Brain microvascular endothelial cell (primary cell): Measurements from ENCODE around the gene MYO1B.

Experiments used
- DNase-seq: peaks from one replicate; pipeline ENCODE4 v3.0.0-alpha.2; 2020
- H3K27ac ChIP-seq: fragments of 250-450 bp; sonication (Bioruptor Pico); 2 replicates; pipeline ENCODE4 v1.5.1; 2020; ENCODE audit warnings: mild to moderate bottlenecking, moderate library complexity
- H3K27me3 ChIP-seq: fragments of 250-450 bp; sonication (Bioruptor Pico); replicated peaks from 2 replicates; pipeline ENCODE4 v1.5.1; 2020; ENCODE audit warnings: mild to moderate bottlenecking
- H3K36me3 ChIP-seq: fragments of 250-450 bp; sonication (Bioruptor Pico); replicated peaks from 2 replicates; pipeline ENCODE4 v1.5.1; 2020; ENCODE audit warnings: mild to moderate bottlenecking
- H3K4me3 ChIP-seq: 2 replicates; pipeline ENCODE4 v1.5.1; 2011; ENCODE audit warnings: low read depth, mild to moderate bottlenecking, control low read depth, low read length, moderate library complexity
- CTCF ChIP-seq: IDR thresholded peaks from 2 replicates; pipeline ENCODE4 v1.5.1; 2011; ENCODE audit warnings: low read depth, mild to moderate bottlenecking, moderate library complexity, low read length, control low read depth, inconsistent platforms; ENCODE audit errors: missing control alignments
- in situ Hi-C: cut with HindIII; loops from 2 replicates; pipeline ENCODE4 v1.10.0; 2017; ENCODE audit warnings: low sequenced_read_pairs, low pct_ligation_motif_present

Gene MYO1B

GRCh38 chr2:191462370-191462769 lies 217.2 kb downstream of the MYO1B start:
- no peak for DNase-seq
- TF ChIP-seq CTCF = no peak
- no peaks in the 10 kb centered on the region for H3K36me3 ChIP-seq
- in situ Hi-C loops = no loop called here
- no peak overlapping the region for H3K4me3 ChIP-seq
- H3K27ac ChIP-seq = no peak overlapping the region
- no peaks in the 10 kb centered on the region for H3K27me3 ChIP-seq

GRCh38 chr2:191463790-191464189 lies 218.6 kb downstream of the MYO1B start:
- TF ChIP-seq CTCF = no peak
- H3K27me3 ChIP-seq = no peaks in the 10 kb centered on the region
- H3K36me3 ChIP-seq = no peaks in the 10 kb centered on the region
- in situ Hi-C loops = no loop called here
- no peak for DNase-seq
- no peak overlapping the region for H3K27ac ChIP-seq
- no peak overlapping the region for H3K4me3 ChIP-seq

GRCh38 chr2:191465766-191466420 lies 220.7 kb downstream of the MYO1B start:
- in situ Hi-C loops = no loop called here
- DNase-seq = no peak
- no peak overlapping the region for H3K27ac ChIP-seq
- no peaks in the 10 kb centered on the region for H3K27me3 ChIP-seq
- TF ChIP-seq CTCF = no peak
- no peak overlapping the region for H3K4me3 ChIP-seq
- H3K36me3 ChIP-seq = no peaks in the 10 kb centered on the region

DNA sequence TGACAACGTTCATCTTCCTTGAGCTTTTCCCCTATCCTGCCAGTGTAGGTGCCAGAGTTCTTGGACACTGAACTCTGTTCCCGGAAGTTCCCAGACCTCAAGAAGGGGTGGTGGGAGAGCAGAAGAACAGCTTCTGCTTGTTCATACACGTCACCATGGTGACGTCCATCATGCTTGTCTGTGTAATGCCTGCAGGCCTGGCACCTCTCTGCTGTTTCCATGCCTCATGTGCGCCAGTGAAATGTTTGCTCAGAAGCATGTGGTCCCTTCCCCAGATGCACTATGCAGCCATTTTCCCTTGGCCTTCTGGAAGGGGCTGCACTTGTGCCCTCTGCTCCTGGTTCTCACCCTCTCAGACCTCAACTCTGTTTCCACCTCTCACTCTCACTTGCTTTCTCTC lies 221.9 kb downstream of the MYO1B start:
- no peak for DNase-seq
- in situ Hi-C loops = no loop called here
- TF ChIP-seq CTCF = no peak
- Histone ChIP-seq H3K4me3 (no peak overlapping the region), H3K27ac (no peak overlapping the region), H3K27me3 (no peaks in the 10 kb centered on the region), H3K36me3 (no peaks in the 10 kb centered on the region)

DNA sequence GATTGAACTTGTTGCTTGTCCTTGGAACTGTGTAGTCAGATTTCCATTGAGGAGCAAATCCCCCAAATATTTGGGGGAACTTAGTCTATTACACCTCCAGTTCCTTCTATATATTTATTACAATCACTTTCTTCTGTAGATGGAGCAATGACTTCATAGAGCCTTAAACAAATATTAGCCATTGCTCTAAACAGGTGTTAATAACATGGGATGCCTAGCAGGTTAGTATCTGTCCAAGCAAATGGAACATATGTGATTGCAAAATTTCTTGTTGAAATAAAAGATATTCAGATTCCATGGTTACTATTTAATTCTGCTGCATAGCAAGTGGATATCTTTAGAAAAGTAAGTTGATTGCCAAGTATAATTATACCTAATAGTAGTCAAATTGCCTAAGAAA lies 225.1 kb downstream of the MYO1B start:
- no peak overlapping the region for H3K27ac ChIP-seq
- TF ChIP-seq CTCF = no peak
- no peak for DNase-seq
- no peaks in the 10 kb centered on the region for H3K27me3 ChIP-seq
- H3K4me3 ChIP-seq = no peak overlapping the region
- no peaks in the 10 kb centered on the region for H3K36me3 ChIP-seq
- in situ Hi-C loops = no loop called here

DNA sequence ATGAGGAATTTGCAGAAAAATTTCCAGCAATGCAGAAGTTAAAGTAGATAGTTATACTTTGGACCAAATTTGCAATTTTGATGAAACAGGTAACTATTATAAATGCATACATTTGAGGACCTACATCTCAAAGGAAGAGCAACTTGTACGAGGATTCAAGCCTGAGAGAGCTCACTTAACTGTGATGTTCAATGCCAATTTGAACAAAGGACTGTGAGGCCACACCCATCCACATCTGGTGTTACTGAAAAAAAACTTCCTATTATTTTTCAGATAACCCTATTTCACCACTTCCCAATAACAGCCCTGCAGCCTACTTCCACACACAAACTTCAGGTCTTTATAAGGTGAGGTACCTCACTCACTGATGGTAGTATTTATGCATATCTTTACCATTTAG lies 229.3 kb downstream of the MYO1B start:
- no peaks in the 10 kb centered on the region for H3K36me3 ChIP-seq
- no peak overlapping the region for H3K4me3 ChIP-seq
- in situ Hi-C loops = no loop called here
- H3K27ac ChIP-seq = no peak overlapping the region
- no peak for TF ChIP-seq CTCF
- H3K27me3 ChIP-seq = no peaks in the 10 kb centered on the region
- DNase-seq = no peak
